Umbilical cord (tissue), 2 donors: ENCODE measurements around the gene DCAF8L2. TPM values are rescaled to one million over a fixed set of nuclear protein-coding genes. Genes with fewer than 3 reads are reported as not detected.
A peak's percentile ranks its signal among the peaks of the same experiment; 100 is the strongest.
"Not testable (repeated sequence)": the region's sequence is repeated elsewhere in the genome, so short reads cannot be mapped to it uniquely, and the experiment has no call there.

Experiments
- DNase-seq: peaks from one replicate; pipeline ENCODE4 v3.0.0-alpha.2; 2015; ENCODE audit warnings: low spot score
- total RNA-seq: library from RNA; depleted of rRNA; stranded (reverse); fragments of >200 nt; gene quantifications from one replicate; pipeline ENCODE4 v1.2.3, GENCODE V29; 2014; ENCODE audit warnings: low replicate concordance; ENCODE audit not compliant: insufficient read depth

DCAF8L2 gene
- total RNA-seq: 0.24 TPM

DNA sequence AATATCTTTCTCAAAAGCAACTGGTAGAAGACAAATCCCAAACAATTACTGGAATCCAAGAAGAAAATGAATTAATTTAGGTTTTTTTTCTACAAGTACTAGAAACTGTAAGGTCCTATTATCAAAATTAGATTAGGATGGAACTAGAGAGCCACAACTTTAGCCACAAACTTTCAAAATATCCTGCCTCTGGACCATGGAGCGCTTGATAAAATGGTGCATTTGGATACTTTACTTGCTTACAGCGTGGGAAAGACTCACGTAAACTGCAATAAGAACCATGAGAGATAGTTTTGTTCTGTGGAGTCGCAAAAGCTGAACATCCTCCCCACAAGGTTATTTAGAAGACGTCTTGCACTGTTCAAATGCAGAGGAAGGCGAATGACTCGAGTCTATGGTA, at the start of gene DCAF8L2:
Gene DCAF8L2 (plus strand): TSS at position 301 of the 400 bp plus-strand sequence. CDS start 156,552 bp downstream, outside the sequence.
- no peak for DNase-seq

GRCh38 chrX:27541161-27541560, 49.0 kb upstream of the DCAF8L2 start:
- not testable (repeated sequence) for DNase-seq

DNA sequence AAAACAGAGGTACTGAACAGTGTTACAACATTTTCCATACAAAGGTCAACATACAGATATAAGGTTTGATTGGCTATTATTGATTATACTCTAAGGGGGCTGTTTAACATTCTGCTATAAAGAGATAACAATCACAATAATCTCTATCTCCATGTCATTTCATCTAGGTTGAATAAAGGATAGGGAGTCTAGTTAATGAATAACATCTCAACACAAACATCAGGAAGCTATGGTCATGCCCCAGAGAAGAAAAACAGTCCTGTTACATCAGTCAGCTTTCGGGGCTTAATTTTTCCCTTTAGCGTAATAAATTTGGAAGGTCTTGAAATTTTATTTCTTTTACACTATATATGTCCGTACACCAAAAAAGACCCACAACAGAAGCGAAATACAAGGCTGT, 41.5 kb upstream of the DCAF8L2 start:
- no peak for DNase-seq

GRCh38 chrX:27549688-27550087, 40.5 kb upstream of the DCAF8L2 start:
- DNase-seq: no peak

GRCh38 chrX:27555514-27555913, 34.6 kb upstream of the DCAF8L2 start:
- peak; percentile 18 for DNase-seq

DNA sequence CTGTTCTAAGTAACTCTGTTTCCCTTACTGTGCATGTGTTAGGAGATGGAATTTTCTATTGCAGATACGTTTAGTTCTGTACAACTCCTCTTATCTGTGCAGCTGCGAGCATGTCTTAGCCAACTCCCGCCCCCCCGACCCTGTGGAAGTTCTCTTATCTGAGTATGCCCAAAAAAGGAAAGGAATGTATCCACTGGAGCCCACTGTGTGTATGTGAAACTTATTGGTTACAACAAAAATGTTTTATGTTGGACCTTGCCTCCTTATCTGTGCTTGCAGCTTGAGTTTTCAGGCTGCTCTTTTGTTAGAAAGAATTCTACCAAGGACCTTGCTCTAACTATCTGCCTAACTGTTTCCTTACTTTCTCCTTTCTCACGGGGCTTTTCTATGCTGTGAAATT, 24.2 kb upstream of the DCAF8L2 start:
- peak; percentile 78 for DNase-seq

DNA sequence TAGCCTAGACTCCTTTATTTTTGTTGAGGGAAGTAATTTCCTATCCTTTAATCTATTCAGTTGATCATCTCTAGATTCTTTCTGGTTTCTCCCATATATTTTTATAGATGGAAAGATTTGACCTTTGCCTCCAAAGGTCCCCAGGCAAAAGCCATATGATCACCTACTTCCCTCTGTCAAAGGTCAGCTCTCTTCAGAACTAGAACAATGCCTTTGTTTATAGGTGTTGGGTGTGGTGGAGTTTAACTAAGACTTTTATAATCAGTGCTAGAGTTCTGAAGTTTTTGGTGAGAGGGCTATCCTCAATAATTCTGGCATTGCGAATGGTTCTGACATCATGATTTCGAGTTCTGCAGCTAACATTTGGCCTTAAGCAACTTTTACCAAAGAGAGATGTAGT, 19.0 kb upstream of the DCAF8L2 start:
- no peak for DNase-seq

- DNase-seq: no peak
Measured at GRCh38 chrX:27575565-27575964, 14.6 kb upstream of the DCAF8L2 start.

DNA sequence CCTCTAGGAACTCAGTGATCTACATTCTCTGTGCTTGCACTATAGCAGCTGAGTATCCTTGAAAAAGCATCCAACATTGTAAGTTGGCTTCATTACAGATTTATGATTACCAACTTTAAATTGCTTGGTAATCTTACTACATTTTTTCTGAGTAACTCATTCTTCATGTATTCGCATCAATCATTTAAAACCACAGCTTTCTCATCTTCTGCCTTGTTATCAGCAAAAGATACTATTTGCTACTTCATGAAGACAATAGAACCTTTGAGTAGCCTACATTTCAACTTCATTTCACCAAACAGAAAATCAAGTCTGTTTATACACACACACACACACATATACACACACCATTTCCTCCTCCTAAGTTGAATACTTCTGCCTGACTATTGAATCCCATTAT, 6.2 kb upstream of the DCAF8L2 start:
- no peak for DNase-seq

DNA sequence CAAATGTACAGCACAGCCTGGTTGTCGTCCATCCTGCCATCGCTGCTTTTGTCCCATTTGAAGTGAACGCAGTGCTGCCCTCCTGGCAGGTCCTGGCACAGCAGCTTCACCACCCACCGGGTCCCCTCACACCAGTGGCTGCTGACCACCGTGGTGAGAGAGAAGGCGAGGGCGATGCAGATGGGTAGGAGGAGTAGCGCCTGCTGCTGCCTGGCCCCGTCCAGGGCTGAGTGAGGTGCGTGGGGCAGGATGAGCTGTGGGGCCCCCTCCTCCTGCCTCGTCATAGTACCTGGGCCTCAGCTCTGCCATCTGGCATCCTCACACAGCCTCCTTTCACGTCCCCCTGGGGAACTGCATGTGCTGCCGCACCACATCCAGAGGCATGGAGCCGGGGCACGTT, 1.8 kb downstream of the DCAF8L2 start:
- DNase-seq: no peak

GRCh38 chrX:27597508-27597907, 7.4 kb downstream of the DCAF8L2 start:
- no peak for DNase-seq

DNA sequence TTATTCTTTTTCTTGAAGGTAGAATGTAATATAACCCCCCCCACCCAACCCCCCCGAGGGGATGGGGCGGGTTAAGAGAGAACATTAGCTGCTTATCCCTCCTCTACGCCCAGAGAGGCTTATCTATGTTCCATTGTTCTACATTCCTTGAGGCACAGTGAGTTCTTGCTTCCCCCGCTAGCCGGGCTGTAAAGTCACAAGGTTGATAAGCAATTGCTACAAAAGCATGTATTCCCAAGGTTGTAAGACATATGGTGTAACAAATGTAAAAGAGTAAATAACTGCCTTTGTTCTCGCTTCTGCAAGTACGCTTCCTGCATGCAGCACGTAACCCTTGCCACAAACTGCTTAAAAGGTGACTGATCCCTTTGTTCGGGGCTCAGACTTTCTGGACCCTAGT, 8.2 kb downstream of the DCAF8L2 start:
- no peak for DNase-seq

GRCh38 chrX:27599928-27600327, 9.8 kb downstream of the DCAF8L2 start:
- no peak for DNase-seq

DNA sequence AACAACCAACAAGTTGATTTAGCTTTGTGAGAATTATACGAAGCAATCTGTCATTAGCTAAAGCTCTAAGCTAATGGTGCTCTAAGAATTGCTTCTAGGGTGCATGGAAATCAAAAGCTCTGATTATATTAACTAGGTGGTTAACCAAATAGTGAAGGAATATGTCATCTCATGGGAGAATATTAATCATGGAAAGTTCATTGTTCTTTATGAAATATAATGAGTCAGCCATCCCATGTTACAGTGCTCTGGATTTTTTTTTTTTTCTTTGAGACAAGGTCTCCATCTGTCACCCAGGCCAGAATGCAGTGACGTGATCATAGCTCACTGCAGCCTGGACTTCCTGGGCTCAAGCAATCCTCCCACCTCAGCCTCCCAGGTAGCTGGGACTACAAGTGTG, 10.5 kb downstream of the DCAF8L2 start:
- no peak for DNase-seq

- no peak for DNase-seq
Measured at GRCh38 chrX:27608671-27609070, 18.5 kb downstream of the DCAF8L2 start.

DNA sequence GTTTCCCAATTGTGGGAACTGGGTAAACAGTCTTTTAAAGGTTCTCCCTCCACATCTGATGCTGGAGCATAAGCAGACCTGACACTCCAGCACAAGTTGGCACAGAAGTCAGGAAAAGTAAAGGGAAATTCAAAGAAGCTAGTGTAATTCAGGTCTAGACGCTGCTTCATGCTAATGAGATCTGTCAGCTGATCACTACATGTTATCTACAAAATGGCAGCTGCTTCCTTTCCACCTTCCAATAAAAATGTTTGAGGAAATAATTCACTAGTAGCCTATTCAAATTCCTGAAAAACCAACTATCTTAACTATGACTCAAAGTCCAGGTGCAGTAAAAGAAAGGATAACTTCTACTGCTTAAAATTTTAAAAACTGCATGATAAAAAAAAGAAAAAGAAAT, 29.3 kb downstream of the DCAF8L2 start:
- peak; percentile 5 for DNase-seq

DNA sequence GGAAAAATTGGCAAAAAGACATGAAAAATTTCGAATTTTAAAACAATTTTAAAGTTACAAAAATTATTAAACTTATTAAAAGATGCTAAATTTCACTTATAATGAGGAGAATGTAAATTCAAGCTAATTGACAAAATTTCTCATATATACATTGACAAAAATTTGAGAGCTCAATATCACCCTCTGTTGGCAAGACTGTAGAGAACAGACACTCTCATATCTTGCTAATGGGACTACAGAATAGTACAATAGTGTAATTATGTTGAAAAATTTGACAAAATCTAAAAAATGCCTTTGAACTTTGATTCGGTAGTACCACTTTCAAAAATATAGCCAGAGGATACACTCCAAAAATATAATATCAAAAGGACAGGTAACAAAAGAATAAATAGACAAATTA, 29.8 kb downstream of the DCAF8L2 start:
- DNase-seq: no peak

GRCh38 chrX:27622883-27623282, 32.7 kb downstream of the DCAF8L2 start:
- DNase-seq: no peak

DNA sequence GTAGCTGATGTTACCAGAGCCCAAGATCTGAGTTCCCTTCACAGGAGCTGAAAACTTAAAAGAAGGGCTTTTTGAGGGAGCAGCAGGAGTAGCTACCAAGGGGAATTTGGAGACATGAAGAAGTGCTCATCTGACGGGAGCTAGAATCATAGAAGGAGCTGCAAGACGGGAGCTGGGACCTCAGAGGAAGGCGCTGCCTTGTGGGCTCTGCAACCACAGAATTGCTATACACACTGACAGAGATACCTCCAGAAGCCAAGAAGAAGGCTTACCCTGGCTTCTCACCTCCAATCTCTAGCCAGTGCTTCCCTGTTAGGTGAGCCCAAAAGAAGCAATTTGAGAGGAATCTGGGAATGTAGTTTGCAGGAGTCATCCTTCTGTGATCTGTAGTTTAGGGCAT, 35.9 kb downstream of the DCAF8L2 start:
- no peak for DNase-seq

GRCh38 chrX:27633328-27633727, 43.2 kb downstream of the DCAF8L2 start:
- no peak for DNase-seq

GRCh38 chrX:27656581-27656980, 66.4 kb downstream of the DCAF8L2 start:
- DNase-seq: no peak

DNA sequence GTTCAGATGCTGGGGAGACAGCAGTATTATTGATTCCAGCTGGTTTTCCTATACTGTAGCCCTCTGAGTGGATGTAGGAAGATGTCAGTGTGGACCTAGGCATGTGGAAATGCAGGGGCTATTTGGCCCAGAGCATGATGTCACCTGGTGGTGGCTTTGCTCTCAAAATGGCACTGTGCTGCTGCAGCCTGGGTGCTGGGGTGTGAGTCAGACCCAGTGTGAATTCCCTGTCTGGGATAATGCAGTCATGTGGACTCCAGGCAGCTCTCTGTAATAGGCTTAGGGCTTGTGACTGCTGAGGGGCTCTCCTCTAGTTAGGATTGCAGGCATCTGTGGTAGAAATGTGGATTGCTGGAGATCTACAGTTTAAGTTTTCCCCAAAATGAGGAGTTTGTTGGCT, 70.7 kb downstream of the DCAF8L2 start:
- no peak for DNase-seq

DNA sequence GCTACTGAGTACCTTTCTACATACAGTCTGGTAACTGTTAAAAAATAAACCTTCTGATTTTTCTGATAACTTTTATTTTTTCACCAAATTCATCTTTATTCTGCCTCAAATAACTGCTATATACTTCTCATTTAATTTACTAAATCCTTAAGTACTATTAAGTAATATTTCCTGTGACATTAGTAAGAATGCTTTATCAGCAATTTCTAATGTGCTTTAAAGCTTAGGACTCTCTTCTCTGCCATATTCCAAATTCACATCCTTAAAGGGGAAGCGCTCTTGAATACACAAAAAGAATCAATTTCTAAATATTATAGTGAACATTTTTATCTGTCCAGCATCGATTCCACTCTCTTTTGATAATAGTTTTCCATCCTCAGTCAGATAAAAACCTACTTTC, 81.1 kb downstream of the DCAF8L2 start:
- DNase-seq: no peak

GRCh38 chrX:27674491-27674890, 84.3 kb downstream of the DCAF8L2 start:
- no peak for DNase-seq

GRCh38 chrX:27675493-27675892, 85.3 kb downstream of the DCAF8L2 start:
- DNase-seq: no peak
